Right atrium auricular region (tissue), 2 donors: Measurements from ENCODE around the gene UBN2. TPM values are rescaled to one million over a fixed set of nuclear protein-coding genes. Genes with fewer than 3 reads are reported as not detected.
A peak's percentile ranks its signal among the peaks of the same experiment; 100 is the strongest.

ENCODE experiments used
- DNase-seq: peaks from one replicate; pipeline ENCODE4 v3.0.0-alpha.2; 2019; ENCODE audit warnings: low spot score
- H3K27ac ChIP-seq, 2 donors: fragments of 200-600 bp; sonication (generic); 1 replicate in 1 of 2; 2 replicates in 1 of 2; pipeline ENCODE4 v1.5.1; 2016 to 2019
- H3K27me3 ChIP-seq, 2 donors: fragments of 200-600 bp; sonication (generic); one replicate each; pipeline versions ENCODE4 v1.5.1 to v1.6.0; 2017 to 2019
- H3K36me3 ChIP-seq: fragments of 200-600 bp; sonication (generic); one replicate; pipeline ENCODE4 v1.5.1; 2016
- H3K4me1 ChIP-seq, 2 donors: fragments of 200-600 bp; sonication (generic); one replicate each; pipeline versions ENCODE4 v1.5.1 to v1.6.0; 2017 to 2019
- H3K4me3 ChIP-seq, 2 donors: fragments of 200-600 bp; sonication (generic); 1 replicate in 1 of 2; 2 replicates in 1 of 2; pipeline ENCODE4 v1.5.1; 2017 to 2019; ENCODE audit warnings: mild to moderate bottlenecking in 1 of 2, moderate library complexity in 1 of 2
- H3K9me3 ChIP-seq, 2 donors: fragments of 200-600 bp; sonication (generic); one replicate each; pipeline ENCODE4 v1.5.1; 2019
- CTCF ChIP-seq, 2 donors: fragments of 200-600 bp; sonication (generic); IDR thresholded peaks; one replicate each; pipeline ENCODE4 v1.5.1; 2019; ENCODE audit warnings: antibody characterized with exemption in 2 of 2
- total RNA-seq, 2 donors: library from RNA; depleted of rRNA; stranded (reverse); fragments of >200 nt; gene quantifications; one replicate each; pipeline ENCODE4 v1.1.0, GENCODE V29; 2016

The UBN2 gene
- 1 to 10 TPM; 7.9 to 8.5 TPM for total RNA-seq

- Histone ChIP-seq H3K27ac (peak within 1 kb of the TSS; percentile 94 to 98), H3K9me3 (no peaks in the 10 kb centered on the region), H3K4me3 (peak within 1 kb of the TSS; percentile 98 to 100), H3K27me3 (no peaks in the 10 kb centered on the region), H3K36me3 (no peaks in the 10 kb centered on the region), H3K4me1 (peaks cover 0 to 36% of the 10 kb centered on the region in 2 donors)
- DNase-seq = peak; percentile 96
- peak in 1 of 2 donors; percentile 10 for TF ChIP-seq CTCF (IDR thresholded peaks at IDR 0.05)
Observed at GRCh38 chr7:139230774-139231512, at the start of gene UBN2. Gene UBN2 (plus strand): TSS chr7:139231237. CDS start chr7:139231485, 248 bp downstream.

GRCh38 chr7:139181404-139181803, 49.6 kb upstream of the UBN2 start:
- Histone ChIP-seq H3K27me3 (no peaks in the 10 kb centered on the region), H3K4me3 (no peak overlapping the region), H3K36me3 (no peaks in the 10 kb centered on the region), H3K9me3 (no peaks in the 10 kb centered on the region), H3K27ac (no peak overlapping the region), H3K4me1 (no peaks in the 10 kb centered on the region)
- no peak for TF ChIP-seq CTCF (IDR thresholded peaks at IDR 0.05)
- DNase-seq = no peak

- TF ChIP-seq CTCF (IDR thresholded peaks at IDR 0.05) = no peak
Observed at GRCh38 chr7:139182363-139182762, 48.7 kb upstream of the UBN2 start.

GRCh38 chr7:139183251-139183650, 47.8 kb upstream of the UBN2 start:
- no peaks in the 10 kb centered on the region for H3K36me3 ChIP-seq
- no peaks in the 10 kb centered on the region for H3K9me3 ChIP-seq
- no peak for TF ChIP-seq CTCF (IDR thresholded peaks at IDR 0.05)
- no peak overlapping the region for H3K27ac ChIP-seq
- H3K4me1 ChIP-seq = no peaks in the 10 kb centered on the region
- no peak overlapping the region for H3K4me3 ChIP-seq
- no peak for DNase-seq
- H3K27me3 ChIP-seq = no peaks in the 10 kb centered on the region

More at GRCh38 chr7:139182363-139182762, 48.7 kb upstream of the UBN2 start:
- no peaks in the 10 kb centered on the region for H3K4me1 ChIP-seq
- no peaks in the 10 kb centered on the region for H3K9me3 ChIP-seq
- H3K27me3 ChIP-seq = no peaks in the 10 kb centered on the region
- DNase-seq = no peak
- H3K36me3 ChIP-seq = no peaks in the 10 kb centered on the region
- H3K4me3 ChIP-seq = no peak overlapping the region
- no peak overlapping the region for H3K27ac ChIP-seq

GRCh38 chr7:139183878-139184338, 47.1 kb upstream of the UBN2 start:
- Histone ChIP-seq H3K9me3 (no peaks in the 10 kb centered on the region), H3K27ac (no peak overlapping the region), H3K4me1 (no peaks in the 10 kb centered on the region), H3K36me3 (no peaks in the 10 kb centered on the region), H3K27me3 (no peaks in the 10 kb centered on the region), H3K4me3 (no peak overlapping the region)
- no peak for TF ChIP-seq CTCF (IDR thresholded peaks at IDR 0.05)
- DNase-seq = no peak
